GM18498 (cell line): ENCODE measurements around the gene ENTHD1.

ENCODE experiments used
- ATAC-seq: cut with Tn5 transposase; IDR thresholded peaks from one replicate; pipeline ENCODE4 v1.9.1; 2021; ENCODE audit warnings: mild to moderate bottlenecking, moderate library complexity; ENCODE audit not compliant: unreplicated experiment

ENTHD1 gene

GRCh38 chr22:39697790-39698430 lies 195.7 kb downstream of the ENTHD1 start:
- no peak for ATAC-seq

DNA sequence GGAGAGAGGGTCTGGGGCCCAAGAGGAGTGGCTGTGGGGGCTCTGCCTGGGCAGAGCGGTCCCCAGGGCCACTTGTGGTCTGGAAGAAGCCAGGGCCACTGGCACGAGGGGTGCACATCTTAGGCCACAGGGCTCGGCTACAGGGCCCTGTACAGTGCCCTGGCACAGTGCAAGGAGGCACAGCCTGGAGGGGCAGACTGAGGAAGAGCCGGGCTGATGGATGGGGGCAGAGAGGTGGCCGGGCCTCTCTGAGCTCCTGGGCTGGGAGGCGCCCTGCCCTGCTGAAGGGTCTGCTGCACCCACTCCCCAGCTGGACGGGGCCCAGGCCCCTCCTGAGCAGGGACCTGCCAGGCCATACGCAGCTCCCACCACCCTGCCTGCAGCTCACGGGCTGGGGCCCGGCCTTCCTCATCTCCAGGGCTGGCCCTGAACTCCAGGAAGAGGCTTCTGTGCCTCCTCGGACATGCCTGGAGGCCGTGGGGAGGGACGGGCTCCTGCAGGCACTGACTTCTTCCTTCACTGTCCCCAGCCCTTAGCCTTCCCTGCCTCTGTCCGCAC lies 199.5 kb downstream of the ENTHD1 start:
- no peak for ATAC-seq
